Activated CD8-positive, alpha-beta T cell treated with anti-CD3 and anti-CD28 coated beads for 36 hours (primary cell): ENCODE results near the gene CCNG1. TPM values are rescaled to one million over a fixed set of nuclear protein-coding genes. Genes with fewer than 3 reads are reported as not detected.

Experiments used
- ATAC-seq: fragments of 200-7000 bp; cut with Tn5 transposase; one replicate; pipeline ENCODE4 v1.10.0; 2021; ENCODE audit warnings: mild to moderate bottlenecking, moderate library complexity
- CTCF ChIA-PET: fragments of 350-600 bp; sonication (Branson Sonifier 250); formaldehyde crosslinking; loops from one replicate; lab custom pipeline; 2021; ENCODE audit warnings: antibody characterized with exemption; lab: Charles Lee
- POLR2A ChIA-PET: fragments of 350-600 bp; sonication (Branson Sonifier 250); formaldehyde crosslinking; loops from one replicate; lab custom pipeline; 2021; ENCODE audit warnings: antibody characterized with exemption; lab: Charles Lee
- DNase-seq: peaks from one replicate; pipeline ENCODE4 v3.0.0-alpha.2; 2020
- H3K27ac Mint-ChIP-seq: one replicate; pipeline ENCODE4 v1.8.0; 2021; ENCODE audit warnings: mild to moderate bottlenecking, mixed read lengths
- H3K27me3 Mint-ChIP-seq: one replicate; pipeline ENCODE4 v1.8.0; 2021; ENCODE audit warnings: mixed read lengths
- H3K36me3 Mint-ChIP-seq: one replicate; pipeline ENCODE4 v1.8.0; 2021; ENCODE audit warnings: low read depth, mixed read lengths
- H3K4me1 Mint-ChIP-seq: one replicate; pipeline ENCODE4 v1.8.0; 2021; ENCODE audit warnings: low read depth, mixed read lengths
- H3K4me3 Mint-ChIP-seq: one replicate; pipeline ENCODE4 v1.8.0; 2021; ENCODE audit warnings: mild to moderate bottlenecking, moderate library complexity, mixed read lengths
- H3K9me3 Mint-ChIP-seq: one replicate; pipeline ENCODE4 v1.8.0; 2021; ENCODE audit warnings: mixed read lengths
- intact Hi-C: fragments of 100-400 bp; cut with micrococcal nuclease; formaldehyde crosslinking; loops from one replicate; pipeline ENCODE4 v1.10.0; 2022
- total RNA-seq, 2 experiments: library from RNA; stranded (reverse); gene quantifications; one replicate each; pipeline ENCODE4 v1.2.3, GENCODE V29; 2021
- TF ChIP-seq, protein P1 (sequence below): fragments of 200-600 bp; IDR thresholded peaks from one replicate; pipeline ENCODE4 v1.8.0; 2022; ENCODE audit warnings: antibody characterized with exemption, mild to moderate bottlenecking

The CCNG1 gene
- total RNA-seq, 2 experiments from 2014 or later = 134 to 139 TPM

DNA sequence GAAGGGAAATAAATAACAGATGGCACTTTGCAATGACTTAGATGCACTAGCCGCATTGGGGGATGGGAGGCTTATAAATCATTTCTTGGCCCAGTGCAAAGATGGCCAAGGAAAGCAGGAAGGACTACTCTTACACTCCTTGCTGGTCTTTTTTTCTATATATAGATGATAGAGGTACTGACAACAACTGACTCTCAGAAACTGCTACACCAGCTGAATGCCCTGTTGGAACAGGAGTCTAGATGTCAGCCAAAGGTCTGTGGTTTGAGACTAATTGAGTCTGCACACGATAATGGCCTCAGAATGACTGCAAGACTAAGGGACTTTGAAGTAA is 1.7 kb downstream of the CCNG1 start:
- no peak for ATAC-seq
- intact Hi-C loops = no loop called here
- Mint-ChIP-seq H3K27me3 (no peaks in the 10 kb centered on the region), H3K36me3 (peaks cover 35% of the 10 kb centered on the region), H3K9me3 (no peaks in the 10 kb centered on the region), H3K27ac (peak overlapping the region; percentile 13), H3K4me1 (peaks cover 44% of the 10 kb centered on the region), H3K4me3 (peak overlapping the region; percentile 84)
- TF ChIP-seq, protein P1, sequence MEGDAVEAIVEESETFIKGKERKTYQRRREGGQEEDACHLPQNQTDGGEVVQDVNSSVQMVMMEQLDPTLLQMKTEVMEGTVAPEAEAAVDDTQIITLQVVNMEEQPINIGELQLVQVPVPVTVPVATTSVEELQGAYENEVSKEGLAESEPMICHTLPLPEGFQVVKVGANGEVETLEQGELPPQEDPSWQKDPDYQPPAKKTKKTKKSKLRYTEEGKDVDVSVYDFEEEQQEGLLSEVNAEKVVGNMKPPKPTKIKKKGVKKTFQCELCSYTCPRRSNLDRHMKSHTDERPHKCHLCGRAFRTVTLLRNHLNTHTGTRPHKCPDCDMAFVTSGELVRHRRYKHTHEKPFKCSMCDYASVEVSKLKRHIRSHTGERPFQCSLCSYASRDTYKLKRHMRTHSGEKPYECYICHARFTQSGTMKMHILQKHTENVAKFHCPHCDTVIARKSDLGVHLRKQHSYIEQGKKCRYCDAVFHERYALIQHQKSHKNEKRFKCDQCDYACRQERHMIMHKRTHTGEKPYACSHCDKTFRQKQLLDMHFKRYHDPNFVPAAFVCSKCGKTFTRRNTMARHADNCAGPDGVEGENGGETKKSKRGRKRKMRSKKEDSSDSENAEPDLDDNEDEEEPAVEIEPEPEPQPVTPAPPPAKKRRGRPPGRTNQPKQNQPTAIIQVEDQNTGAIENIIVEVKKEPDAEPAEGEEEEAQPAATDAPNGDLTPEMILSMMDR = no peak
- ChIA-PET POLR2A (interaction anchor here (9.0 kb wide), 1 partner anchor 21 kb away, joined by 110 read pairs; the partner anchor contains the start of genes HMMR and NUDCD2), CTCF (interaction anchor here (2.0 kb wide), 1 partner anchor 30 kb away, joined by 8 read pairs; no protein-coding TSS in a partner anchor)
- DNase-seq = peak; percentile 21

DNA sequence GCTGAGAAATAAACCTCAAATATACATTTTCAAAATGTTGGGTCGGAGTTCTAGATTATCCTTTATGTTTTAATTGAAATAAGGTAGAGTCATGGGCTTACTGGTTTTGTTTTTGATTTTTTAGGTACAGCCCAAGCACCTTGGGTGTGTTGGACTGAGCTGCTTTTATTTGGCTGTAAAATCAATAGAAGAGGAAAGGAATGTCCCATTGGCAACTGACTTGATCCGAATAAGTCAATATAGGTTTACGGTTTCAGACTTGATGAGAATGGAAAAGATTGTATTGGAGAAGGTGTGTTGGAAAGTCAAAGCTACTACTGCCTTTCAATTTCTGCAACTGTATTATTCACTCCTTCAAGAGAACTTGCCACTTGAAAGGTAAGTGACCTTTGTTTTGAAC is 3.6 kb downstream of the CCNG1 start:
- POLR2A ChIA-PET = interaction anchor here (9.0 kb wide), 1 partner anchor 19 kb away, joined by 110 read pairs; the partner anchor contains the start of genes HMMR and NUDCD2
- Mint-ChIP-seq H3K27ac (peak overlapping the region; percentile 36), H3K9me3 (no peaks in the 10 kb centered on the region), H3K27me3 (no peaks in the 10 kb centered on the region), H3K4me3 (no peak overlapping the region), H3K36me3 (peaks cover 42% of the 10 kb centered on the region), H3K4me1 (peaks cover 38% of the 10 kb centered on the region)
- intact Hi-C loops = no loop called here
- ATAC-seq (no peak), DNase-seq (no peak)
- TF ChIP-seq, protein P1 = no peak
- CTCF ChIA-PET = interaction anchor here (0.9 to 4.6 kb wide), 4 partner anchors 18 to 65 kb away, joined by 3 to 25 read pairs (median 6); partner anchors contain the start of genes HMMR, MAT2B and NUDCD2

DNA sequence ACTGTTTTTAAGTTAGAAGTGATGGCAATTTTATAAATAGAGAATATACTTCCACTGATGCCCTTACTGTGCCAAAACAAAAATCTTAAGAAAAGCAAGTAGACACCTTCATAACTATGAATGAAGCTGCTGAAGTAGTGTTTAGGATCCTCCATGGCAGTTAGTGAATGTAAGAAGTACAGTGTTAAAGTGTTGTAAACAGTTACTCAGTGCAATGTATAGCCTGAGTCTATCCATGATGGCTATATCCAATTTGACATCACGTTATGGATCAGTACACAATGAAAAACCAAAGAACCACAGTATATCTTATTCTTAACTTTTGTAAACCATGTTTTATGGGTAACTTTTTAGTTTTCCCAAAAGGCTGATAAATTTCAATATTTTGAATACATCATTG is 7.1 kb downstream of the CCNG1 start:
- intact Hi-C loops = no loop called here
- Mint-ChIP-seq H3K4me1 (peaks cover 21% of the 10 kb centered on the region), H3K27ac (no peak overlapping the region), H3K36me3 (peaks cover 57% of the 10 kb centered on the region), H3K4me3 (no peak overlapping the region), H3K9me3 (no peaks in the 10 kb centered on the region), H3K27me3 (no peaks in the 10 kb centered on the region)
- DNase-seq = no peak
- ChIA-PET CTCF (no interaction called here), POLR2A (interaction anchor here (9.0 kb wide), 1 partner anchor 15 kb away, joined by 110 read pairs; the partner anchor contains the start of genes HMMR and NUDCD2)
- TF ChIP-seq, protein P1 = no peak
- ATAC-seq = no peak

DNA sequence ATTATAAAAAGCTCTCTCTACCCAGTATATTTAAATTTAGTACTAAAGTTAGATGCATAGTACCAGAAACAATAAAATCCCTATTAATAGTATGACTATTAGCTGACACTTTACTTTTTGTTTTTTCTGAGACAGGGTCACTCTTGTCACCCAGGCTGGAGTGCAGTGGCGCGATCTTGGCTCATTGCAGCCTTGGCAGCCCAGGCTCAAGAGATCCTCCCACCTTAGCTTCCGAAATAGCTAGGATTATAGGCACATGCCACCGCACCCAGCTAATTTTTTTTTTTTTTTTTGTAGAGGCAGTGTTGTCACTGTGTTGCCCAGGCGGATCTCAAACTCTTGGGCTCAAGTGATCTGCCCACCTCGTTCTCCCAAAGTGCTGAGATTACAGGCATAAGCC is 8.0 kb downstream of the CCNG1 start:
- TF ChIP-seq, protein P1 = no peak
- peaks cover 55% of the 10 kb centered on the region for H3K36me3 Mint-ChIP-seq
- H3K27me3 Mint-ChIP-seq = no peaks in the 10 kb centered on the region
- ATAC-seq (no peak), DNase-seq (no peak)
- H3K4me3 Mint-ChIP-seq = no peak overlapping the region
- intact Hi-C loops = no loop called here
- POLR2A ChIA-PET = interaction anchor here (9.0 kb wide), 1 partner anchor 14 kb away, joined by 110 read pairs; the partner anchor contains the start of genes HMMR and NUDCD2
- CTCF ChIA-PET = no interaction called here
- H3K4me1 Mint-ChIP-seq = peaks cover 17% of the 10 kb centered on the region
- H3K9me3 Mint-ChIP-seq = no peaks in the 10 kb centered on the region
- H3K27ac Mint-ChIP-seq = no peak overlapping the region

DNA sequence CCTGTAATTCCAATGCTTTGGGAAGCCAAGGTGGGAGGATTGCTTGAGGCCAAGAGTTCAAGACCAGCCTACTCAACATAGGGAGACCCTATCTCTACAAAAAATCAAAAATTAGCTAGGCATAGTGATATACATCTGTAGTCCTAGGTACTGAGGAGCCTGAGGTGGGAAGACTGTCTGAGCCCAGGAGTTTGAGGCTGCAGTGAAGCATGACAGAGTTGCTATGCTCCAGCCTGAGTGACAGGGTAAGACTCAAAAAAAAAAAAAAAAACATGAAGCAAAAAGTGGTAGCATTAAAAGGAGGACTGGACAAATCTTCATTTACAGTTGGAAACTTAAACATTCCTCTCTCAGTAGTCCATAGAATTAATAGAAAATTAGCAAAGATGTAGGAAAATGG is 9.8 kb downstream of the CCNG1 start:
- DNase-seq (no peak), ATAC-seq (no peak)
- Mint-ChIP-seq H3K36me3 (peaks cover 54% of the 10 kb centered on the region), H3K27ac (no peak overlapping the region), H3K27me3 (no peaks in the 10 kb centered on the region), H3K9me3 (no peaks in the 10 kb centered on the region), H3K4me3 (no peak overlapping the region), H3K4me1 (peaks cover 11% of the 10 kb centered on the region)
- TF ChIP-seq, protein P1 = no peak
- intact Hi-C loops = no loop called here
- POLR2A ChIA-PET = interaction anchor here (0.7 to 4.4 kb wide), 3 partner anchors 9 to 13 kb away, joined by 3 to 27 read pairs (median 4); partner anchors contain the start of genes HMMR and NUDCD2
- CTCF ChIA-PET = interaction anchor here (0.9 kb wide), 1 partner anchor 12 kb away, joined by 4 read pairs; no protein-coding TSS in a partner anchor
